ENCODE measurements around the gene RNF126.

- TF ChIP-seq GATA2 (IDR thresholded peaks at IDR 0.05; ENCODE audit: low read depth, low read length), result no peak
- no peak for TF ChIP-seq GATA3 (IDR thresholded peaks at IDR 0.05; ENCODE audit: low read depth, low read length)
These were observed 46.1 kb downstream of the RNF126 start for GRCh38 chr19:616747-617526.

Data from SH-SY5Y (cell line).